SK-N-SH treated with all-trans-retinoic acid at 6 μM for 48 hours (cell line): ENCODE results near the gene DOCK1.

ENCODE experiments used
- ATAC-seq: fragments of 200-7000 bp; cut with Tn5 transposase; 3 replicates; pipeline ENCODE4 v1.9.1; 2020; ENCODE audit warnings: mild to moderate bottlenecking, moderate library complexity
- CSDC2 ChIP-seq: fragments of 250-450 bp; sonication (Bioruptor Pico); IDR thresholded peaks from 2 replicates; pipeline ENCODE4 v1.5.0; 2020; ENCODE audit warnings: mild to moderate bottlenecking, moderate library complexity
- ESRRG ChIP-seq: fragments of 250-450 bp; sonication (Bioruptor Pico); IDR thresholded peaks from 2 replicates; pipeline ENCODE4 v1.6.1; 2021; ENCODE audit warnings: mild to moderate bottlenecking
- ISL1 ChIP-seq: fragments of 250-450 bp; sonication (Bioruptor Pico); IDR thresholded peaks from 2 replicates; pipeline ENCODE4 v2.1.2; 2022; ENCODE audit warnings: mild to moderate bottlenecking, moderate library complexity
- OSR1 ChIP-seq: fragments of 250-450 bp; sonication (Bioruptor Pico); IDR thresholded peaks from 2 replicates; pipeline ENCODE4 v1.8.0; 2022; ENCODE audit warnings: moderate library complexity, mild to moderate bottlenecking, inconsistent platforms
- PPARA ChIP-seq: fragments of 250-450 bp; sonication (Bioruptor Pico); IDR thresholded peaks from 2 replicates; pipeline ENCODE4 v1.5.0; 2020; ENCODE audit warnings: mild to moderate bottlenecking, borderline replicate concordance
- SNAI2 ChIP-seq: fragments of 250-450 bp; sonication (Bioruptor Pico); IDR thresholded peaks from 2 replicates; pipeline ENCODE4 v1.5.0; 2020; ENCODE audit warnings: mild to moderate bottlenecking, moderate library complexity
- TCF4 ChIP-seq: fragments of 250-450 bp; sonication (Bioruptor Pico); IDR thresholded peaks from 2 replicates; pipeline ENCODE4 v1.8.0; 2021; ENCODE audit warnings: mild to moderate bottlenecking, moderate library complexity, borderline replicate concordance
- ZC3H10 ChIP-seq: fragments of 250-450 bp; sonication (Bioruptor Pico); IDR thresholded peaks from 2 replicates; pipeline ENCODE4 v1.5.1; 2021; ENCODE audit warnings: mild to moderate bottlenecking, moderate library complexity
- ZFP3 ChIP-seq: fragments of 250-450 bp; sonication (Bioruptor Pico); IDR thresholded peaks from 2 replicates; pipeline ENCODE4 v1.5.0; 2020; ENCODE audit warnings: mild to moderate bottlenecking, moderate library complexity
- ZFP30 ChIP-seq: fragments of 450-650 bp; formaldehyde crosslinking; IDR thresholded peaks from 2 replicates; pipeline ENCODE4 v1.5.0; 2022; ENCODE audit warnings: mild to moderate bottlenecking, moderate library complexity
- ZNF8 ChIP-seq: fragments of 450-650 bp; formaldehyde crosslinking; IDR thresholded peaks from 2 replicates; pipeline ENCODE4 v1.5.0; 2020; ENCODE audit warnings: mild to moderate bottlenecking, moderate library complexity
- TF ChIP-seq, protein P1 (sequence below): fragments of 250-450 bp; sonication (Bioruptor Pico); IDR thresholded peaks from 2 replicates; pipeline ENCODE4 v1.5.1; 2020; ENCODE audit warnings: low read depth, mild to moderate bottlenecking, moderate library complexity
- TF ChIP-seq, protein P2 (sequence below): fragments of 250-450 bp; sonication (Bioruptor Pico); IDR thresholded peaks from 2 replicates; pipeline ENCODE4 v1.5.1; 2021; ENCODE audit warnings: mild to moderate bottlenecking, moderate library complexity
- TF ChIP-seq, protein P3 (sequence below): fragments of 250-450 bp; sonication (Bioruptor Pico); IDR thresholded peaks from 2 replicates; pipeline ENCODE4 v1.5.0; 2020; ENCODE audit warnings: mild to moderate bottlenecking, moderate library complexity
- TF ChIP-seq, protein P4 (sequence below): fragments of 250-450 bp; sonication (Bioruptor Pico); IDR thresholded peaks from 2 replicates; pipeline ENCODE4 v1.8.0; 2020; ENCODE audit warnings: mild to moderate bottlenecking, moderate library complexity, borderline replicate concordance

DOCK1 gene

DNA sequence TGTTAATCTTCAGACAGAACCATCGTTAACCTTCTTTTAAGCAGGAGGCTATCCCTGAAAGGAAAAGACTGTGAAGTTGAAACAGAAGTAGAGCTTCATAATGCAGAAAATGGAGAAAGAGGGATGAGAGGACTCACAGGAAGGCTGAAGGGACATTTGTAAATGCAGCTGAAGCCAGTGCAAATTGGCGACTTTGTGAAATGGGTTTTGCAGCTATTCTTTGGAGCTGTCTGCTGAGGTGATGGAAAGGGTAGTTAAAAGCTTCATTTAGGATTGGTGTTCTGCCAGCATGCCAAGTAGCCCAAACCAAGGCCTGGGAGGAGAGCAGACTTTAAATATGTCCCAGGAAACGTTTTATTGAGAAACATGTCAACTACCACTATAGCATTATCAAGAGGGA lies 168.4 kb downstream of the DOCK1 start:
- ATAC-seq: no peak
- TF ChIP-seq, protein P1, sequence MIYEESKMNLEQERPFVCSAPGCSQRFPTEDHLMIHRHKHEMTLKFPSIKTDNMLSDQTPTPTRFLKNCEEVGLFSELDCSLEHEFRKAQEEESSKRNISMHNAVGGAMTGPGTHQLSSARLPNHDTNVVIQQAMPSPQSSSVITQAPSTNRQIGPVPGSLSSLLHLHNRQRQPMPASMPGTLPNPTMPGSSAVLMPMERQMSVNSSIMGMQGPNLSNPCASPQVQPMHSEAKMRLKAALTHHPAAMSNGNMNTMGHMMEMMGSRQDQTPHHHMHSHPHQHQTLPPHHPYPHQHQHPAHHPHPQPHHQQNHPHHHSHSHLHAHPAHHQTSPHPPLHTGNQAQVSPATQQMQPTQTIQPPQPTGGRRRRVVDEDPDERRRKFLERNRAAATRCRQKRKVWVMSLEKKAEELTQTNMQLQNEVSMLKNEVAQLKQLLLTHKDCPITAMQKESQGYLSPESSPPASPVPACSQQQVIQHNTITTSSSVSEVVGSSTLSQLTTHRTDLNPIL (CRISPR knock-in tag): no peak
- TF ChIP-seq TCF4 (CRISPR knock-in tag) (no peak), ZFP3 (CRISPR knock-in tag) (no peak)

DNA sequence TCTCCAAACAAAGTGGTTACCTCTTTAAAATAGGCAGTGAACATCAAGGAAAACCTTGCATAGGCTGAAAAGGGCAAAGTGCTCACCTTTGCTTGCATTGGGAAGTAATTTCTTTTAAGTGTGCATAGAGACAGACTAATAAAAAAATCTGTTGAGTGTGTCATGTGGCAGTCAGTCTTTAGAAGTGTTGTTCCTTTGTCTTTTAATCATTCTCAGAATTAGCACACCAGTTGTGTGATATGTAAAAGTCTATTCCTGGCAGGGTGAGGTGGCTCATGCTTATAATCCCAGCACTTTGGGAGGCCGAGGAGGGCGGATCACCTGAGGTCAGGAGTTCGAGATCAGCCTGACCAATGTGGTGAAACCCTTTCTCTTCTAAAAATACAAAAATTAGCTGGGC lies 174.2 kb downstream of the DOCK1 start:
- no peak for ATAC-seq
- TF ChIP-seq, protein P2, sequence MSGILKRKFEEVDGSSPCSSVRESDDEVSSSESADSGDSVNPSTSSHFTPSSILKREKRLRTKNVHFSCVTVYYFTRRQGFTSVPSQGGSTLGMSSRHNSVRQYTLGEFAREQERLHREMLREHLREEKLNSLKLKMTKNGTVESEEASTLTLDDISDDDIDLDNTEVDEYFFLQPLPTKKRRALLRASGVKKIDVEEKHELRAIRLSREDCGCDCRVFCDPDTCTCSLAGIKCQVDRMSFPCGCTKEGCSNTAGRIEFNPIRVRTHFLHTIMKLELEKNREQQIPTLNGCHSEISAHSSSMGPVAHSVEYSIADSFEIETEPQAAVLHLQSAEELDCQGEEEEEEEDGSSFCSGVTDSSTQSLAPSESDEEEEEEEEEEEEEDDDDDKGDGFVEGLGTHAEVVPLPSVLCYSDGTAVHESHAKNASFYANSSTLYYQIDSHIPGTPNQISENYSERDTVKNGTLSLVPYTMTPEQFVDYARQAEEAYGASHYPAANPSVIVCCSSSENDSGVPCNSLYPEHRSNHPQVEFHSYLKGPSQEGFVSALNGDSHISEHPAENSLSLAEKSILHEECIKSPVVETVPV (CRISPR knock-in tag): no peak
- TF ChIP-seq ZFP30 (CRISPR knock-in tag): no peak
- no peak for TF ChIP-seq TCF4 (CRISPR knock-in tag)
- TF ChIP-seq, protein P3, sequence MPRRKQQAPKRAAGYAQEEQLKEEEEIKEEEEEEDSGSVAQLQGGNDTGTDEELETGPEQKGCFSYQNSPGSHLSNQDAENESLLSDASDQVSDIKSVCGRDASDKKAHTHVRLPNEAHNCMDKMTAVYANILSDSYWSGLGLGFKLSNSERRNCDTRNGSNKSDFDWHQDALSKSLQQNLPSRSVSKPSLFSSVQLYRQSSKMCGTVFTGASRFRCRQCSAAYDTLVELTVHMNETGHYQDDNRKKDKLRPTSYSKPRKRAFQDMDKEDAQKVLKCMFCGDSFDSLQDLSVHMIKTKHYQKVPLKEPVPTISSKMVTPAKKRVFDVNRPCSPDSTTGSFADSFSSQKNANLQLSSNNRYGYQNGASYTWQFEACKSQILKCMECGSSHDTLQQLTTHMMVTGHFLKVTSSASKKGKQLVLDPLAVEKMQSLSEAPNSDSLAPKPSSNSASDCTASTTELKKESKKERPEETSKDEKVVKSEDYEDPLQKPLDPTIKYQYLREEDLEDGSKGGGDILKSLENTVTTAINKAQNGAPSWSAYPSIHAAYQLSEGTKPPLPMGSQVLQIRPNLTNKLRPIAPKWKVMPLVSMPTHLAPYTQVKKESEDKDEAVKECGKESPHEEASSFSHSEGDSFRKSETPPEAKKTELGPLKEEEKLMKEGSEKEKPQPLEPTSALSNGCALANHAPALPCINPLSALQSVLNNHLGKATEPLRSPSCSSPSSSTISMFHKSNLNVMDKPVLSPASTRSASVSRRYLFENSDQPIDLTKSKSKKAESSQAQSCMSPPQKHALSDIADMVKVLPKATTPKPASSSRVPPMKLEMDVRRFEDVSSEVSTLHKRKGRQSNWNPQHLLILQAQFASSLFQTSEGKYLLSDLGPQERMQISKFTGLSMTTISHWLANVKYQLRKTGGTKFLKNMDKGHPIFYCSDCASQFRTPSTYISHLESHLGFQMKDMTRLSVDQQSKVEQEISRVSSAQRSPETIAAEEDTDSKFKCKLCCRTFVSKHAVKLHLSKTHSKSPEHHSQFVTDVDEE (CRISPR knock-in tag): no peak
- TF ChIP-seq SNAI2 (CRISPR knock-in tag): no peak
- no peak for TF ChIP-seq PPARA (CRISPR knock-in tag)
- no peak for TF ChIP-seq ISL1
- no peak for TF ChIP-seq OSR1 (CRISPR knock-in tag)
- no peak for TF ChIP-seq CSDC2 (CRISPR knock-in tag)

DNA sequence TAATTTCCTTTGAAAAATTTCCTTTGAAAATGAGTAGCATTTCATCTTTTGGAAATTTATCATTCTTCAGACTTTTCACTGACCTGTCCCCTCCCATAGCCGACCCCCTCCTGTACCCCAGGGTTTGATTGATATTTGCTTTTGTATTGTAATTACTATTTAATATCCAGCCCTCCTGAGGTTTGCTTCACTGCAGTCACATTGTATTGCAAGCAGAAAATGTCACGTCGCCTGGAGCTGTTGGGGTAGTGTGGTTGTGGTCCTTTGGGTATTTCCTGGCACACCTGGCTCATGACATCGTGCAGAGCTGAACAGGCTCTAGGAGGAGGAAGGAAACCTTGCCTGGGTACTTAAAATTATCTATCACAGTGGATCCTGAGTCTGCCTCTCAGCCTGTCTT lies 175.1 kb downstream of the DOCK1 start:
- TF ChIP-seq, protein P4, sequence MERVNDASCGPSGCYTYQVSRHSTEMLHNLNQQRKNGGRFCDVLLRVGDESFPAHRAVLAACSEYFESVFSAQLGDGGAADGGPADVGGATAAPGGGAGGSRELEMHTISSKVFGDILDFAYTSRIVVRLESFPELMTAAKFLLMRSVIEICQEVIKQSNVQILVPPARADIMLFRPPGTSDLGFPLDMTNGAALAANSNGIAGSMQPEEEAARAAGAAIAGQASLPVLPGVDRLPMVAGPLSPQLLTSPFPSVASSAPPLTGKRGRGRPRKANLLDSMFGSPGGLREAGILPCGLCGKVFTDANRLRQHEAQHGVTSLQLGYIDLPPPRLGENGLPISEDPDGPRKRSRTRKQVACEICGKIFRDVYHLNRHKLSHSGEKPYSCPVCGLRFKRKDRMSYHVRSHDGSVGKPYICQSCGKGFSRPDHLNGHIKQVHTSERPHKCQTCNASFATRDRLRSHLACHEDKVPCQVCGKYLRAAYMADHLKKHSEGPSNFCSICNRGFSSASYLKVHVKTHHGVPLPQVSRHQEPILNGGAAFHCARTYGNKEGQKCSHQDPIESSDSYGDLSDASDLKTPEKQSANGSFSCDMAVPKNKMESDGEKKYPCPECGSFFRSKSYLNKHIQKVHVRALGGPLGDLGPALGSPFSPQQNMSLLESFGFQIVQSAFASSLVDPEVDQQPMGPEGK (CRISPR knock-in tag): no peak
- TF ChIP-seq, protein P3 (CRISPR knock-in tag): no peak
- TF ChIP-seq ESRRG (CRISPR knock-in tag) (no peak), ZC3H10 (no peak), ZFP3 (CRISPR knock-in tag) (no peak), ZNF8 (no peak), ZFP30 (CRISPR knock-in tag) (no peak), TCF4 (CRISPR knock-in tag) (no peak)
- TF ChIP-seq, protein P2 (CRISPR knock-in tag): no peak
- TF ChIP-seq, protein P1 (CRISPR knock-in tag): no peak
- no peak for ATAC-seq
